Ovary (tissue), 3 donors: ENCODE measurements around the gene SRRM2.

ENCODE experiments used
- CTCF ChIP-seq, 3 donors: fragments of 450-650 bp in 2 of 3; fragments of 200-600 bp in 1 of 3; IDR thresholded peaks; one replicate each; pipeline versions ENCODE4 v1.5.1 to v1.8.0; 2016 to 2022; ENCODE audit warnings: antibody characterized with exemption in 3 of 3, mild to moderate bottlenecking in 1 of 3
- EP300 ChIP-seq: sonication (generic); formaldehyde crosslinking; IDR thresholded peaks from one replicate; pipeline ENCODE4 v1.6.1; 2017; ENCODE audit warnings: antibody characterized with exemption
- POLR2A ChIP-seq: fragments of 450-650 bp; IDR thresholded peaks from one replicate; pipeline ENCODE4 v1.6.1; 2017; ENCODE audit warnings: antibody characterized with exemption, mild to moderate bottlenecking, moderate library complexity
- donor health status: DM: no; HTN: no; CAD: no.

GRCh38 chr16:2752035-2752849, at the start of gene SRRM2:
- TF ChIP-seq POLR2A (peak; percentile 100), CTCF (IDR thresholded peaks at IDR 0.05) (peak in 2 of 3 donors; percentile 31 to 46), EP300 (peak; percentile 88)
